SK-N-SH treated with all-trans-retinoic acid at 6 μM for 48 hours (cell line): ENCODE data around the gene ANLN.

Experiments
- ARNTL ChIP-seq: fragments of 450-650 bp; formaldehyde crosslinking; IDR thresholded peaks from 2 replicates; pipeline ENCODE4 v1.5.0; 2020; ENCODE audit warnings: low read depth, mild to moderate bottlenecking, moderate library complexity, borderline replicate concordance
- CSDC2 ChIP-seq: fragments of 250-450 bp; sonication (Bioruptor Pico); IDR thresholded peaks from 2 replicates; pipeline ENCODE4 v1.5.0; 2020; ENCODE audit warnings: mild to moderate bottlenecking, moderate library complexity
- ESRRG ChIP-seq: fragments of 250-450 bp; sonication (Bioruptor Pico); IDR thresholded peaks from 2 replicates; pipeline ENCODE4 v1.6.1; 2021; ENCODE audit warnings: mild to moderate bottlenecking
- GLIS3 ChIP-seq: fragments of 250-450 bp; sonication (Bioruptor Pico); IDR thresholded peaks from 2 replicates; pipeline ENCODE4 v1.5.0; 2020; ENCODE audit warnings: mild to moderate bottlenecking, moderate library complexity
- OSR1 ChIP-seq: fragments of 250-450 bp; sonication (Bioruptor Pico); IDR thresholded peaks from 2 replicates; pipeline ENCODE4 v1.8.0; 2022; ENCODE audit warnings: moderate library complexity, mild to moderate bottlenecking, inconsistent platforms
- PPARA ChIP-seq: fragments of 250-450 bp; sonication (Bioruptor Pico); IDR thresholded peaks from 2 replicates; pipeline ENCODE4 v1.5.0; 2020; ENCODE audit warnings: mild to moderate bottlenecking, borderline replicate concordance
- SNAI2 ChIP-seq: fragments of 250-450 bp; sonication (Bioruptor Pico); IDR thresholded peaks from 2 replicates; pipeline ENCODE4 v1.5.0; 2020; ENCODE audit warnings: mild to moderate bottlenecking, moderate library complexity
- TCF4 ChIP-seq: fragments of 250-450 bp; sonication (Bioruptor Pico); IDR thresholded peaks from 2 replicates; pipeline ENCODE4 v1.8.0; 2021; ENCODE audit warnings: mild to moderate bottlenecking, moderate library complexity, borderline replicate concordance
- TSHZ2 ChIP-seq: fragments of 250-450 bp; sonication (Bioruptor Pico); IDR thresholded peaks from 2 replicates; pipeline ENCODE4 v1.5.0; 2020; ENCODE audit warnings: mild to moderate bottlenecking, moderate library complexity
- ZC3H10 ChIP-seq: fragments of 250-450 bp; sonication (Bioruptor Pico); IDR thresholded peaks from 2 replicates; pipeline ENCODE4 v1.5.1; 2021; ENCODE audit warnings: mild to moderate bottlenecking, moderate library complexity
- ZFP3 ChIP-seq: fragments of 250-450 bp; sonication (Bioruptor Pico); IDR thresholded peaks from 2 replicates; pipeline ENCODE4 v1.5.0; 2020; ENCODE audit warnings: mild to moderate bottlenecking, moderate library complexity
- ZFP30 ChIP-seq: fragments of 450-650 bp; formaldehyde crosslinking; IDR thresholded peaks from 2 replicates; pipeline ENCODE4 v1.5.0; 2022; ENCODE audit warnings: mild to moderate bottlenecking, moderate library complexity
- ZNF565 ChIP-seq: fragments of 450-650 bp; formaldehyde crosslinking; conservative IDR thresholded peaks from 2 replicates; pipeline ENCODE4 v1.5.0; 2020; ENCODE audit warnings: low read depth, mild to moderate bottlenecking, moderate library complexity
- ZNF70 ChIP-seq: fragments of 450-650 bp; formaldehyde crosslinking; IDR thresholded peaks from 2 replicates; pipeline ENCODE4 v1.5.0; 2020; ENCODE audit warnings: mild to moderate bottlenecking, moderate library complexity

- TF ChIP-seq ESRRG (CRISPR knock-in tag) (no peak; the same call in 1 of the 2 replicates), ZC3H10 (CRISPR knock-in tag) (no peak), ZNF565 (no peak), ZFP3 (CRISPR knock-in tag) (no peak), TSHZ2 (CRISPR knock-in tag) (peak; percentile 56), CSDC2 (CRISPR knock-in tag) (no peak), GLIS3 (CRISPR knock-in tag) (no peak), TCF4 (no peak), ARNTL (CRISPR knock-in tag) (no peak), ZNF70 (CRISPR knock-in tag) (no peak), ZFP30 (CRISPR knock-in tag) (no peak), SNAI2 (CRISPR knock-in tag) (0 out of 2 replicates have a peak, but pooled peaks have one; percentile 39), OSR1 (CRISPR knock-in tag) (no peak), PPARA (CRISPR knock-in tag) (no peak)
Measured at GRCh38 chr7:36390199-36391090, 783 bp downstream of the ANLN start.
